A549 (cell line): Measurements from ENCODE around the gene DCXR.

Source experiments
- BHLHE40 ChIP-seq: IDR thresholded peaks from 2 replicates; pipeline ENCODE4 v1.6.1; 2012; ENCODE audit warnings: low read depth, low read length, inconsistent platforms
- CTCF ChIP-seq: fragments of >200 bp; sonication (Bioruptor Twin); formaldehyde crosslinking; IDR thresholded peaks from 3 replicates; pipeline ENCODE4 v1.5.1; 2016
- EP300 ChIP-seq, 2 experiments: fragments of >200 bp; sonication (Bioruptor Twin); formaldehyde crosslinking; IDR thresholded peaks; 2 replicates in 1 of 2; 3 replicates in 1 of 2; pipeline ENCODE4 v1.6.1; 2016 to 2017
- HOXA7 ChIP-seq: fragments of 250-450 bp; sonication (Bioruptor Pico); IDR thresholded peaks from 2 replicates; pipeline ENCODE4 v1.5.0; 2020; ENCODE audit warnings: mild to moderate bottlenecking, moderate library complexity
- MYC ChIP-seq: IDR thresholded peaks from 2 replicates; pipeline ENCODE4 v1.6.1; 2012; ENCODE audit warnings: mild to moderate bottlenecking, inconsistent platforms, low read length, improper control_type of control experiment, borderline replicate concordance
- POLR2A ChIP-seq: IDR thresholded peaks from 2 replicates; pipeline ENCODE4 v1.6.1; 2012; ENCODE audit warnings: mild to moderate bottlenecking, low read length
- POLR2AphosphoS2 ChIP-seq: conservative IDR thresholded peaks from 2 replicates; pipeline ENCODE4 v1.6.1; 2012; ENCODE audit warnings: low read length, improper control_type of control experiment, inconsistent platforms
- REST ChIP-seq: fragments of 200-600 bp; sonication (generic); IDR thresholded peaks from 2 replicates; pipeline ENCODE4 v1.6.1; 2016; ENCODE audit warnings: antibody characterized with exemption, mild to moderate bottlenecking, moderate library complexity

GRCh38 chr17:82048571-82048971, 11.1 kb upstream of the DCXR start:
- TF ChIP-seq HOXA7 (CRISPR knock-in tag): no peak
- no peak for TF ChIP-seq POLR2A
- TF ChIP-seq EP300 (IDR thresholded peaks at IDR 0.05): no peak
- no peak for TF ChIP-seq POLR2AphosphoS2
- no peak for TF ChIP-seq BHLHE40
- no peak for TF ChIP-seq CTCF
- TF ChIP-seq MYC: no peak
- no peak for TF ChIP-seq REST
